ENCODE results near the gene SMIM11. TPM values are rescaled to one million over a fixed set of nuclear protein-coding genes. Genes with fewer than 3 reads are reported as not detected.

SMIM11 gene
- total RNA-seq, 1 donor from 2014 or later: 1.6 TPM

GRCh38 chr21:34364921-34365320 lies 10.4 kb upstream of the SMIM11 start:
- FAIRE-seq: no peak
- H3K4me3 ChIP-seq (ENCODE audit: insufficient read depth, low read depth, low read length): no peak overlapping the region
- Mint-ChIP-seq H3K9me3 (ENCODE audit: unreplicated experiment) (no peaks in the 10 kb centered on the region), H3K4me3 (ENCODE audit: unreplicated experiment) (no peak overlapping the region), H3K36me3 (ENCODE audit: low read depth, unreplicated experiment) (no peaks in the 10 kb centered on the region), H3K27me3 (ENCODE audit: low read depth, unreplicated experiment) (no peaks in the 10 kb centered on the region), H3K4me1 (ENCODE audit: low read depth, unreplicated experiment) (no peaks in the 10 kb centered on the region), H3K27ac (ENCODE audit: unreplicated experiment) (no peak overlapping the region)
- H3K9me3 ChIP-seq (ENCODE audit: insufficient read depth, low read depth, low read length): no peaks in the 10 kb centered on the region
- no peak overlapping the region for H3K4me2 ChIP-seq (ENCODE audit: low read length)
- H3K9ac ChIP-seq (ENCODE audit: low read length): no peak overlapping the region
- no peak for DNase-seq (ENCODE audit: low read depth)
- H3K27ac ChIP-seq (ENCODE audit: low read depth, low read length): no peak overlapping the region
- no peaks in the 10 kb centered on the region for H3K4me1 ChIP-seq (ENCODE audit: insufficient read depth, low read length)
- no peaks in the 10 kb centered on the region for H4K20me1 ChIP-seq (ENCODE audit: insufficient read depth, low read length)
- H2AFZ ChIP-seq (ENCODE audit: low read depth, low read length): no peak overlapping the region
- TF ChIP-seq CTCF (IDR thresholded peaks at IDR 0.05; ENCODE audit: insufficient read depth, low read depth, low read length) (no peak), EZH2 (IDR thresholded peaks at IDR 0.05; ENCODE audit: insufficient read depth, low read length) (no peak)
- H3K27me3 ChIP-seq (ENCODE audit: insufficient read depth, low read length): peaks cover 9% of the 10 kb centered on the region
- no peaks in the 10 kb centered on the region for H3K36me3 ChIP-seq (ENCODE audit: insufficient read depth, low read length)
- H3K79me2 ChIP-seq (ENCODE audit: insufficient read depth, low read length): no peaks in the 10 kb centered on the region

GRCh38 chr21:34365809-34366208 lies 9.5 kb upstream of the SMIM11 start:
- no peak overlapping the region for H3K27ac ChIP-seq (ENCODE audit: low read depth, low read length)
- no peaks in the 10 kb centered on the region for H3K79me2 ChIP-seq (ENCODE audit: insufficient read depth, low read length)
- no peaks in the 10 kb centered on the region for H3K4me1 ChIP-seq (ENCODE audit: insufficient read depth, low read length)
- H2AFZ ChIP-seq (ENCODE audit: low read depth, low read length): no peak overlapping the region
- H3K36me3 ChIP-seq (ENCODE audit: insufficient read depth, low read length): no peaks in the 10 kb centered on the region
- H3K9me3 ChIP-seq (ENCODE audit: insufficient read depth, low read depth, low read length): no peaks in the 10 kb centered on the region
- no peak overlapping the region for H3K4me3 Mint-ChIP-seq (ENCODE audit: unreplicated experiment)
- no peaks in the 10 kb centered on the region for H3K36me3 Mint-ChIP-seq (ENCODE audit: low read depth, unreplicated experiment)
- no peaks in the 10 kb centered on the region for H3K9me3 Mint-ChIP-seq (ENCODE audit: unreplicated experiment)
- H4K20me1 ChIP-seq (ENCODE audit: insufficient read depth, low read length): no peaks in the 10 kb centered on the region
- FAIRE-seq: no peak
- no peaks in the 10 kb centered on the region for H3K4me1 Mint-ChIP-seq (ENCODE audit: low read depth, unreplicated experiment)
- H3K27me3 Mint-ChIP-seq (ENCODE audit: low read depth, unreplicated experiment): no peaks in the 10 kb centered on the region
- H3K4me3 ChIP-seq (ENCODE audit: insufficient read depth, low read depth, low read length): no peak overlapping the region
- no peak overlapping the region for H3K9ac ChIP-seq (ENCODE audit: low read length)
- H3K4me2 ChIP-seq (ENCODE audit: low read length): no peak overlapping the region
- H3K27ac Mint-ChIP-seq (ENCODE audit: unreplicated experiment): no peak overlapping the region
- TF ChIP-seq CTCF (IDR thresholded peaks at IDR 0.05; ENCODE audit: insufficient read depth, low read depth, low read length): no peak
- TF ChIP-seq EZH2 (IDR thresholded peaks at IDR 0.05; ENCODE audit: insufficient read depth, low read length): no peak
- peaks cover 8% of the 10 kb centered on the region for H3K27me3 ChIP-seq (ENCODE audit: insufficient read depth, low read length)
- DNase-seq (ENCODE audit: low read depth): no peak

GRCh38 chr21:34367320-34367935 lies 7.9 kb upstream of the SMIM11 start:
- Mint-ChIP-seq H3K4me1 (ENCODE audit: low read depth, unreplicated experiment) (no peaks in the 10 kb centered on the region), H3K27me3 (ENCODE audit: low read depth, unreplicated experiment) (no peaks in the 10 kb centered on the region), H3K4me3 (ENCODE audit: unreplicated experiment) (no peak overlapping the region), H3K9me3 (ENCODE audit: unreplicated experiment) (no peaks in the 10 kb centered on the region), H3K27ac (ENCODE audit: unreplicated experiment) (no peak overlapping the region), H3K36me3 (ENCODE audit: low read depth, unreplicated experiment) (no peaks in the 10 kb centered on the region)
- TF ChIP-seq CTCF (IDR thresholded peaks at IDR 0.05; ENCODE audit: insufficient read depth, low read depth, low read length): peak; percentile 86
- no peak for TF ChIP-seq EZH2 (IDR thresholded peaks at IDR 0.05; ENCODE audit: insufficient read depth, low read length)
- Histone ChIP-seq H3K9ac (ENCODE audit: low read length) (no peak overlapping the region), H3K4me2 (ENCODE audit: low read length) (no peak overlapping the region), H3K79me2 (ENCODE audit: insufficient read depth, low read length) (no peaks in the 10 kb centered on the region), H3K27ac (ENCODE audit: low read depth, low read length) (no peak overlapping the region), H4K20me1 (ENCODE audit: insufficient read depth, low read length) (no peaks in the 10 kb centered on the region), H3K4me3 (ENCODE audit: insufficient read depth, low read depth, low read length) (no peak overlapping the region), H3K36me3 (ENCODE audit: insufficient read depth, low read length) (no peaks in the 10 kb centered on the region), H3K27me3 (ENCODE audit: insufficient read depth, low read length) (peaks cover 4% of the 10 kb centered on the region), H2AFZ (ENCODE audit: low read depth, low read length) (peak overlapping the region; percentile 43), H3K9me3 (ENCODE audit: insufficient read depth, low read depth, low read length) (no peaks in the 10 kb centered on the region), H3K4me1 (ENCODE audit: insufficient read depth, low read length) (no peaks in the 10 kb centered on the region)
- FAIRE-seq (peak; percentile 89), DNase-seq (ENCODE audit: low read depth) (peak; percentile 46)

Measured in astrocyte (in vitro differentiated cells and primary cell).